Chondrocyte (in vitro differentiated cells): ENCODE measurements around the gene DPYD. TPM values are rescaled to one million over a fixed set of nuclear protein-coding genes. Genes with fewer than 3 reads are reported as not detected.

Source experiments
- DNase-seq: peaks from one replicate; pipeline ENCODE4 v3.0.0; 2021; ENCODE audit warnings: mixed read lengths, low spot score
- H3K27ac Mint-ChIP-seq: one replicate; pipeline ENCODE4 v1.8.0; 2021; ENCODE audit warnings: mild to moderate bottlenecking, moderate library complexity, mixed read lengths; ENCODE audit not compliant: unreplicated experiment
- H3K27me3 Mint-ChIP-seq: 2 replicates; pipeline ENCODE4 v1.8.0; 2021; ENCODE audit warnings: low read depth, mixed read lengths
- H3K36me3 Mint-ChIP-seq: 2 replicates; pipeline ENCODE4 v1.8.0; 2021; ENCODE audit warnings: low read depth, mixed read lengths
- H3K4me1 Mint-ChIP-seq: 2 replicates; pipeline ENCODE4 v1.8.0; 2021; ENCODE audit warnings: low read depth, mild to moderate bottlenecking, mixed read lengths
- H3K4me3 Mint-ChIP-seq: one replicate; pipeline ENCODE4 v1.8.0; 2021; ENCODE audit warnings: mild to moderate bottlenecking, moderate library complexity, mixed read lengths; ENCODE audit not compliant: unreplicated experiment
- H3K9me3 Mint-ChIP-seq: 2 replicates; pipeline ENCODE4 v1.8.0; 2021; ENCODE audit warnings: low read depth, mixed read lengths
- CTCF ChIP-seq: fragments of 200-600 bp; sonication (generic); IDR thresholded peaks from 2 replicates; pipeline ENCODE4 v1.5.0; 2021; ENCODE audit warnings: antibody characterized with exemption, mild to moderate bottlenecking, moderate library complexity
- total RNA-seq: library from RNA; stranded (reverse); gene quantifications from 3 replicates; pipeline ENCODE4 v1.2.1, GENCODE V29; 2021

The DPYD gene
- total RNA-seq, 1 donor from 2014 or later: 5.3 TPM

GRCh38 chr1:97314685-97315084, 606.1 kb downstream of the DPYD start:
- Mint-ChIP-seq H3K27ac (no peak overlapping the region), H3K9me3 (peaks cover 8% of the 10 kb centered on the region), H3K27me3 (no peaks in the 10 kb centered on the region), H3K36me3 (no peaks in the 10 kb centered on the region), H3K4me1 (no peaks in the 10 kb centered on the region), H3K4me3 (no peak overlapping the region)
- TF ChIP-seq CTCF: no peak
- no peak for DNase-seq

- Mint-ChIP-seq H3K27me3 (no peaks in the 10 kb centered on the region), H3K36me3 (peaks cover 2% of the 10 kb centered on the region), H3K4me3 (no peak overlapping the region), H3K27ac (no peak overlapping the region), H3K9me3 (peaks cover 5% of the 10 kb centered on the region), H3K4me1 (no peaks in the 10 kb centered on the region)
- no peak for DNase-seq
- TF ChIP-seq CTCF: no peak
These were observed 612.7 kb downstream of the DPYD start for GRCh38 chr1:97308131-97308530.

- peaks cover 2% of the 10 kb centered on the region for H3K36me3 Mint-ChIP-seq
- H3K27me3 Mint-ChIP-seq: no peaks in the 10 kb centered on the region
- H3K4me3 Mint-ChIP-seq: no peak overlapping the region
- no peak for TF ChIP-seq CTCF
- no peaks in the 10 kb centered on the region for H3K4me1 Mint-ChIP-seq
- no peak for DNase-seq
- H3K9me3 Mint-ChIP-seq: peaks cover 5% of the 10 kb centered on the region
- no peak overlapping the region for H3K27ac Mint-ChIP-seq
These were observed 613.3 kb downstream of the DPYD start for GRCh38 chr1:97307568-97307967.

- H3K4me3 Mint-ChIP-seq: no peak overlapping the region
- peaks cover 2% of the 10 kb centered on the region for H3K9me3 Mint-ChIP-seq
- no peaks in the 10 kb centered on the region for H3K27me3 Mint-ChIP-seq
- no peak for TF ChIP-seq CTCF
- peaks cover 2% of the 10 kb centered on the region for H3K36me3 Mint-ChIP-seq
- no peaks in the 10 kb centered on the region for H3K4me1 Mint-ChIP-seq
- H3K27ac Mint-ChIP-seq: no peak overlapping the region
- no peak for DNase-seq
These were observed 613.7 kb downstream of the DPYD start for GRCh38 chr1:97307151-97307550.

- Mint-ChIP-seq H3K4me3 (no peak overlapping the region), H3K4me1 (no peaks in the 10 kb centered on the region), H3K9me3 (no peaks in the 10 kb centered on the region), H3K27me3 (no peaks in the 10 kb centered on the region), H3K36me3 (peaks cover 2% of the 10 kb centered on the region), H3K27ac (no peak overlapping the region)
- no peak for DNase-seq
- TF ChIP-seq CTCF: no peak
These were observed 614.3 kb downstream of the DPYD start for GRCh38 chr1:97306504-97306903.
